D721Med (cell line): Measurements from ENCODE around the gene EGFL7.

Source experiments
- DNase-seq: peaks from one replicate; pipeline ENCODE4 v3.0.0; 2011; ENCODE audit warnings: low spot score; ENCODE audit not compliant: insufficient read length
- FAIRE-seq: peaks from 2 replicates; lab custom pipeline; 2011; peaks lifted over from hg19 to GRCh38; lab: Jason Lieb, UNC
- CTCF ChIP-seq: IDR thresholded peaks from 2 replicates; pipeline ENCODE4 v1.5.1; 2012; ENCODE audit warnings: mild to moderate bottlenecking, control low read depth; ENCODE audit not compliant: insufficient read depth; ENCODE audit errors: missing control alignments

The EGFL7 gene

GRCh38 chr9:136714096-136714892 lies 51.6 kb downstream of the EGFL7 start:
- no peak for TF ChIP-seq CTCF
- DNase-seq (no peak), FAIRE-seq (no peak)

GRCh38 chr9:136714893-136715274 lies 52.2 kb downstream of the EGFL7 start:
- FAIRE-seq (no peak), DNase-seq (no peak)
- no peak for TF ChIP-seq CTCF

GRCh38 chr9:136717399-136717798 lies 54.7 kb downstream of the EGFL7 start:
- no peak for TF ChIP-seq CTCF
- FAIRE-seq: no peak
- DNase-seq: no peak

- DNase-seq (no peak), FAIRE-seq (no peak)
- no peak for TF ChIP-seq CTCF
These were observed 55.9 kb downstream of the EGFL7 start for GRCh38 chr9:136718345-136719194.

GRCh38 chr9:136719195-136719880 lies 56.6 kb downstream of the EGFL7 start:
- TF ChIP-seq CTCF: no peak
- FAIRE-seq: no peak
- DNase-seq: no peak

GRCh38 chr9:136720251-136720897 lies 57.7 kb downstream of the EGFL7 start:
- DNase-seq (no peak), FAIRE-seq (no peak)
- TF ChIP-seq CTCF: no peak
